Loucy (cell line): ENCODE data around the gene SIK2.

Source experiments
- EZH2phosphoT487 ChIP-seq: fragments of 200-600 bp; IDR thresholded peaks from 2 replicates; pipeline ENCODE4 v1.6.1; 2018; ENCODE audit warnings: antibody characterized with exemption, mild to moderate bottlenecking, moderate library complexity, borderline replicate concordance
- TF ChIP-seq, protein P1 (sequence below): fragments of 200-600 bp; sonication (generic); conservative IDR thresholded peaks from 2 replicates; pipeline ENCODE4 v1.5.1; 2014; ENCODE audit warnings: mild to moderate bottlenecking, antibody characterized with exemption, low read length

GRCh38 chr11:111730871-111731591 is 128.8 kb downstream of the SIK2 start:
- TF ChIP-seq, protein P1, sequence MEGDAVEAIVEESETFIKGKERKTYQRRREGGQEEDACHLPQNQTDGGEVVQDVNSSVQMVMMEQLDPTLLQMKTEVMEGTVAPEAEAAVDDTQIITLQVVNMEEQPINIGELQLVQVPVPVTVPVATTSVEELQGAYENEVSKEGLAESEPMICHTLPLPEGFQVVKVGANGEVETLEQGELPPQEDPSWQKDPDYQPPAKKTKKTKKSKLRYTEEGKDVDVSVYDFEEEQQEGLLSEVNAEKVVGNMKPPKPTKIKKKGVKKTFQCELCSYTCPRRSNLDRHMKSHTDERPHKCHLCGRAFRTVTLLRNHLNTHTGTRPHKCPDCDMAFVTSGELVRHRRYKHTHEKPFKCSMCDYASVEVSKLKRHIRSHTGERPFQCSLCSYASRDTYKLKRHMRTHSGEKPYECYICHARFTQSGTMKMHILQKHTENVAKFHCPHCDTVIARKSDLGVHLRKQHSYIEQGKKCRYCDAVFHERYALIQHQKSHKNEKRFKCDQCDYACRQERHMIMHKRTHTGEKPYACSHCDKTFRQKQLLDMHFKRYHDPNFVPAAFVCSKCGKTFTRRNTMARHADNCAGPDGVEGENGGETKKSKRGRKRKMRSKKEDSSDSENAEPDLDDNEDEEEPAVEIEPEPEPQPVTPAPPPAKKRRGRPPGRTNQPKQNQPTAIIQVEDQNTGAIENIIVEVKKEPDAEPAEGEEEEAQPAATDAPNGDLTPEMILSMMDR: no peak
- no peak for TF ChIP-seq EZH2phosphoT487
